ENCODE results near the gene RRAGC. TPM values are rescaled to one million over a fixed set of nuclear protein-coding genes. Genes with fewer than 3 reads are reported as not detected.

The RRAGC gene
- total RNA-seq, 2 donors from 2014 or later, result 14.7 to 30.6 TPM

DNA sequence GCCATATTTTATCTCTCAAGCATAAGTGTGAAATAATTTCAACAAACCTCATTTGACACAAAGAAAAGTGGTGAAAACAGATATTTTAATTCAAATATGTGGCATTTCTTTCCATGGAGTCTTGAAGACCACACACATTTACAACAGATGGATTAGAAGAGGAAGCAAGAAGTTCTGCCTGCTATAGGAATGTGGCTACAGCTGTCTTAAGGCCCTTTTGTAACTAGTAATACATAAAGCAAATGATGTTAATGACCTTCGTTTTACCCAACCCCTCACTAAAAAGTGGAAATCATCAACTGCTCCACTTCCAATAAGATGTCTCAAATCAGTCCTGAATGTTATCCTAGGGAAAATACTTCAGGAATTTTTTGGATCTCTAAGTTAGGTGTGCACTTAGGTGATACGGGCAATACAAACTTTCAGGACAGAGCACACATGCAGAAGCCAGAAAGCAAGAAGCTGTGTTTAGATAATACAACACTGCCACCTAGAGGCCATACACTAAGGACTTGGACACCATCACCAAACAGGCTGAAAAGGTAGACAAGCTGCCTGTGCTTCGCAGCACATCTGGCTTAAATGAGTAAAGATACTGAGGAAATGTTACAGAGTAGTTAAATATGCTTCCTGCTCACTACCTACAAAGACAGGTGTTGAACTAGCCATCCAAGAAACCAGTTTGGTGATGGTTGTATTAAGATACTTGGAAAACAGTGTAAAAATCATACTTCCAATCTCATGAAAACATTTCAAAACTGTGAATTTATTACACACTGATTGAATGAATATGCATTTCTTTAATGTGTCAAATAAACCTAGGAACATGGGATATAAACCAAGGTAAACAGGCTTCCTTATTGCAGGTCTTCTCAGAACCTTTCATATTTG, 24.4 kb downstream of the RRAGC start:
- H3K27me3 ChIP-seq, result no peaks in the 10 kb centered on the region
- intact Hi-C loops (cut with DNase I), result loop anchor here (5.0 kb wide), 2 partner anchors 228 to 793 kb away; no protein-coding TSS in a partner anchor
- TF ChIP-seq, protein P1, sequence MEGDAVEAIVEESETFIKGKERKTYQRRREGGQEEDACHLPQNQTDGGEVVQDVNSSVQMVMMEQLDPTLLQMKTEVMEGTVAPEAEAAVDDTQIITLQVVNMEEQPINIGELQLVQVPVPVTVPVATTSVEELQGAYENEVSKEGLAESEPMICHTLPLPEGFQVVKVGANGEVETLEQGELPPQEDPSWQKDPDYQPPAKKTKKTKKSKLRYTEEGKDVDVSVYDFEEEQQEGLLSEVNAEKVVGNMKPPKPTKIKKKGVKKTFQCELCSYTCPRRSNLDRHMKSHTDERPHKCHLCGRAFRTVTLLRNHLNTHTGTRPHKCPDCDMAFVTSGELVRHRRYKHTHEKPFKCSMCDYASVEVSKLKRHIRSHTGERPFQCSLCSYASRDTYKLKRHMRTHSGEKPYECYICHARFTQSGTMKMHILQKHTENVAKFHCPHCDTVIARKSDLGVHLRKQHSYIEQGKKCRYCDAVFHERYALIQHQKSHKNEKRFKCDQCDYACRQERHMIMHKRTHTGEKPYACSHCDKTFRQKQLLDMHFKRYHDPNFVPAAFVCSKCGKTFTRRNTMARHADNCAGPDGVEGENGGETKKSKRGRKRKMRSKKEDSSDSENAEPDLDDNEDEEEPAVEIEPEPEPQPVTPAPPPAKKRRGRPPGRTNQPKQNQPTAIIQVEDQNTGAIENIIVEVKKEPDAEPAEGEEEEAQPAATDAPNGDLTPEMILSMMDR (IDR thresholded peaks at IDR 0.05), result peak; percentile 76
- H3K27ac ChIP-seq, result no peak overlapping the region
- H3K36me3 ChIP-seq, result peaks cover 6% of the 10 kb centered on the region
- peak; percentile 64 for DNase-seq
- H3K9ac ChIP-seq (ENCODE audit: low read depth in 2 of 2, low read length in 2 of 2), result no peak overlapping the region
- no peak overlapping the region for H3K4me3 ChIP-seq
- no peaks in the 10 kb centered on the region for H3K4me1 ChIP-seq
- H3K9me3 ChIP-seq, result no peaks in the 10 kb centered on the region

DNA sequence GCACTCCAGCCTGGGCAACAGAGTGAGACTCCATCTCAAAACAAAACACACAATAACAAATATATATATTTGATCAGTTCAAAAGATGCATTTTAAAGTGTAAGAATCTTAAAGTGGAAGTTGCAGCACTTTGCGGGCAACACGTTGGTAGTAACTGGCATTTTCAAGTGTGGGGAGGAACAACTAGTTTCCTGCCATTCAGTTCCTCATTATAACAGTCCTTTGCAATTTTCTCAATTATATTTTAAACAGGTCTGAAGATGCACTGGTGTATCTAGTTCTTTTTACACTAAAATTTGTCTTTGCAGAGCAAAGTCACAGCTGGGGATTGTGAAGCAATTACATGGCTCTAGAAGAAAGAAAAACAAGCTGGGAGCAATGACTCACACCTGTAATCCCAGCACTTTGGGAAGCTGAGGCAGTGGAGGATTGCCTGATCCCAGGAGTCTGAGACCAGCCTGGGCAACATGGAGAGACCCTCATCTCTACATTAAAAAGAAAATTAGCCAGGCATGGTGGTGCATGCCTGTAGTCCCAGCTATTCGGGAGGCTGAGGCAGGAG, 25.3 kb downstream of the RRAGC start:
- Histone ChIP-seq H3K9me3 (no peaks in the 10 kb centered on the region), H3K27me3 (no peaks in the 10 kb centered on the region), H3K36me3 (peaks cover 1% of the 10 kb centered on the region), H3K4me1 (no peaks in the 10 kb centered on the region), H3K27ac (no peak overlapping the region), H3K4me3 (no peak overlapping the region), H3K9ac (ENCODE audit: low read depth in 2 of 2, low read length in 2 of 2) (no peak overlapping the region)
- no peak for DNase-seq
- intact Hi-C loops (cut with DNase I), result no loop called here
- TF ChIP-seq, protein P1 (IDR thresholded peaks at IDR 0.05), result no peak

DNA sequence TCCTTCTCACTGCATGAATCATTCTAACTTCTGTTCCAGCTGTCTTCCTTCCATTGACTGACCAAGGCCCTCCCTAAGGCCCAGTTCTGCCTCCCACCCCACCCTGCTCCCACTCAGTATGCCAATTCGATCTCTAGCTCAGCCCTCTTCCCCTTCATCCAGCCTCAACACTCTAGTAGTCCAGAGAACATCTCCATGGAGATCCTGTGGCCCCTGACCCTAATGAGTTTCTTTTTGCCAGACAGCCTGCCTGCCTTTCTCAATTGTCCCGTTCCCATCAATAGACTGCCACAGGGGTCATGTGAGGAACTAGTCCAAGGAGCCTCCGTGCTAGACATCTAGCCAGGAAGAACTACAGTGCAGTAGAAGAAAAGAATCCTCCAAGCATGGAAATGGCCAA, 26.4 kb downstream of the RRAGC start:
- DNase-seq, result no peak
- Histone ChIP-seq H3K9me3 (no peaks in the 10 kb centered on the region), H3K4me3 (no peak overlapping the region), H3K27ac (no peak overlapping the region), H3K36me3 (no peaks in the 10 kb centered on the region), H3K9ac (ENCODE audit: low read depth in 2 of 2, low read length in 2 of 2) (no peak overlapping the region), H3K27me3 (no peaks in the 10 kb centered on the region), H3K4me1 (no peaks in the 10 kb centered on the region)
- TF ChIP-seq, protein P1 (IDR thresholded peaks at IDR 0.05), result no peak
- intact Hi-C loops (cut with DNase I), result no loop called here

GRCh38 chr1:38832370-38832734, 27.2 kb downstream of the RRAGC start:
- Histone ChIP-seq H3K36me3 (no peaks in the 10 kb centered on the region), H3K9ac (ENCODE audit: low read depth in 2 of 2, low read length in 2 of 2) (no peak overlapping the region), H3K9me3 (no peaks in the 10 kb centered on the region), H3K27ac (no peak overlapping the region), H3K27me3 (no peaks in the 10 kb centered on the region), H3K4me3 (no peak overlapping the region), H3K4me1 (no peaks in the 10 kb centered on the region)
- no peak for DNase-seq
- TF ChIP-seq, protein P1 (IDR thresholded peaks at IDR 0.05), result no peak
- intact Hi-C loops (cut with DNase I), result no loop called here

DNA sequence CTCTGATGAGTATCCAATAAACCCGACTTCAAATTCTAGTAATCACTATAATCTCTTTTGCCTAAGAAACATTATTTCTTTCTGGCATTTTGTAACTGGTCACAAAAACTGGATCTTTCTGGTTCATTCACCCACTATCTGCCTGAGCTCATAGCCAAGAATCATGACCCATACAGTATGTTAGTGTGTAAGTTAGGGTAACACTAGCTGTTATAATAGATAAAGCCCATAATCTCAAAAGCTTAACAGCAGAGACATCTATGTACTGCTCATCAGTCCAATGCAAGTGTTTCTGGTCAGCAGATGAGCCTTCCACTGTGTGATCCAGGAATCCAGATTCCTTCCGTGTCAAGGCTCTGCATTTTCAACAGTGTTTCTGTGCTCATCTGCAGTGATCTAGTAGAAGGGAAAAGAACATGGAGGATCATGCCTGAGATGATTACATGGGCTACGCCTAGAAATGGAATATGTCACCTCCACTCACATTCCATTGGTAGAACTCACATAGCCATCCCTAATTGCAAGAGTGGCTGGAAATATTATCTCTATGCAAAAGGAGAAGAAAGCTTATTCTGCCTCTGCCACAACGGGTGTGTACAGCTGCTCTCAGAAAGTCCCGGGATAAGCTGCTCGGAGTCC, 27.7 kb downstream of the RRAGC start:
- no peaks in the 10 kb centered on the region for H3K36me3 ChIP-seq
- no peak overlapping the region for H3K4me3 ChIP-seq
- H3K9me3 ChIP-seq, result no peaks in the 10 kb centered on the region
- no peak overlapping the region for H3K9ac ChIP-seq (ENCODE audit: low read depth in 2 of 2, low read length in 2 of 2)
- TF ChIP-seq, protein P1 (IDR thresholded peaks at IDR 0.05), result no peak
- no peak for DNase-seq
- H3K27ac ChIP-seq, result no peak overlapping the region
- no peaks in the 10 kb centered on the region for H3K27me3 ChIP-seq
- intact Hi-C loops (cut with DNase I), result no loop called here
- no peaks in the 10 kb centered on the region for H3K4me1 ChIP-seq

Data from colonic mucosa (tissue), 4 donors.